GM18861 (cell line): ENCODE data around the gene BCAS3.

ENCODE experiments used
- ATAC-seq: cut with Tn5 transposase; IDR thresholded peaks from one replicate; pipeline ENCODE4 v1.9.1; 2021; ENCODE audit not compliant: unreplicated experiment

BCAS3 gene

DNA sequence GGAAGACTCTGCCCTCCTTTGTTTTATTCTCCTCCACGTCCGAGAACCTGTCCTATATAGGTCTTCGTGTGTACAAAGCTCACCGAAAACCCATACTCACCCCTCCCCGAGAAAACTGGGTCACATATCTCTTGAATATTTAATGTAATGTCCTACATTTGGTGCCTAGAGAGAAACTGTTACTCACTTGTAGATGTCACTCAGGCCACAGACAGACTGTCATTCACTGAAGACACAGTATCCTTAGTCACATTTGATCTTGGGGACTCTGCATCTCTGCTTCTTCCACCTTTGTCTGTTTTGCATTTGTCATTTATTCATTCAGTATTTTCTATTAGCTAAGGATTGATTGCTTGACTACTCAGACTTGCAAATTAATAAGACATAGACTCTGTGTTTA is 590.2 kb downstream of the BCAS3 start:
- no peak for ATAC-seq

DNA sequence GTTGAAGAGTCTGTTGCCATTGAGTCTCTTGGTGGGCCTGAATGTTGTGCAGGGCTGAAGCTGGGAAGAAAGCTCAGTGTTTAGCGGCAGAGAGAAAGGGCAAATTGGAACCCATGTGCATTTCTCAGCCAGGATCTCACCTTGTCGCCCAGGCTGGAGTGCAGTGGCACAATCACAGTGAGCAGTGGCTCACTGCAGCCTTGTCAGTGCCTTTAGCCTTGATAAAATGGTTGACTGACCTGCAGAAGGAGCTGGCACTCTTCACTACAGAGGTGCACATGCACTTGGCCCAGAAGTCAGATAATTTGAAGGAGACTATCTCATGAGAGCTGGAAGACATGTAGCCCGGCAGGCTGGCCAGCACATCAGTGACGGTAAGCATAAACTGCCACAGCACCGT is 597.7 kb downstream of the BCAS3 start:
- ATAC-seq = no peak

GRCh38 chr17:61276806-61277205 is 599.2 kb downstream of the BCAS3 start:
- no peak for ATAC-seq

- ATAC-seq = no peak
Measured at GRCh38 chr17:61279476-61280145, 602.0 kb downstream of the BCAS3 start.

DNA sequence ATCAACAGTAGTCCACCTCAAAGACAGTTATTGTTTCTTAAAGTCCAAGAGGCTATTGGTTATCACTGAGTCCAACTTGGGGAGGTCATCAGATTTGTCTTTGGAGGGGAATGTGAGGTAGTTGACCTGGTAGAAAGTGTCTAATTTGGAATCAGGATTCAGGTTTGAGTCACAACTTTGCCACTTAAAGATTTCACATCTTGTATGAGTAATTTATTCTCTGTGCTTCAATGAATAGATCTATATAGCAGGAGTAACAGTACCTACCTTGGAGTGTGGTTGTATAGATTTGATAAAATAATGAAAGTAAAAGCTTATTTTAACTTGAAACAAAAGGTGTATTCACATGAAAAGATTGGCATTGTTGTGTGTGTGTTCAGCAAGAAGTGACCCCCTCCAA is 602.7 kb downstream of the BCAS3 start:
- ATAC-seq = peak; percentile 69

DNA sequence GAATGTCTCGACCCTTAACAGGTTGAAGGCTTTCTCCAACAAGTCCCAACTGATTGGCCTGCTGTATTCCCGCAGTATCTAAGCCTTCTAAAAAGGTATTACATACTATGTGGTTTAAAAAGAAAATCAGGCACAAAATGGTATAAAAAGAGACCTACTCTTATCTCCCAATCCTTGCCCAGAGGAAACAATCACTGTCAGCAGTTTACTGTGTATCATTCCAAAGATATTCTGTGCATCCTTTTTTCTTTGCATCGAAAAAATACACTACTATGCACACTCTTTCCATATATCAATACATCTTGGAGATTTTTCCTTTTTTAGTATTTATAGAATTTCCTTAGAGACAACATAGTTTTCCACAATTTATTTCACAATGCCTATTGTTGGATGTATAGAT is 603.2 kb downstream of the BCAS3 start:
- no peak for ATAC-seq

DNA sequence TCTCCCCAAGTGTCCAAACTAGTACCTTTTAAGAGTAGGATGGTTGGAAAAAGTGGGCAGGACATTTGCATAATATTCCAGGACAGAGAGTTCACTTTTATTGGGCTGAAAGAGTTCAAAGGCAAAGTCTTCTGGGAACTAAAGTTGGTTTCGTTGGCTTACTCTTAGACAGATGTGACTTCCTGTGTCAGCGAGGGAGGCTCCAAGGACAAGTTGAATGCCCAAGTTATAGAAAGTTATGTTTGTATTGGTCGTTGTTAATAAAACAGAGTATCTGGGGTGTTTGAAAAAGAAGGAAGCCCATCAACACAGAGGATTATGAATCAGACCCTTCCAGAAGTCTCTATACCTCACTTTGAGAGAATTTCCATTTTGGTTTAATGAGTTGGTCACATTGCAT is 604.7 kb downstream of the BCAS3 start:
- ATAC-seq = no peak

DNA sequence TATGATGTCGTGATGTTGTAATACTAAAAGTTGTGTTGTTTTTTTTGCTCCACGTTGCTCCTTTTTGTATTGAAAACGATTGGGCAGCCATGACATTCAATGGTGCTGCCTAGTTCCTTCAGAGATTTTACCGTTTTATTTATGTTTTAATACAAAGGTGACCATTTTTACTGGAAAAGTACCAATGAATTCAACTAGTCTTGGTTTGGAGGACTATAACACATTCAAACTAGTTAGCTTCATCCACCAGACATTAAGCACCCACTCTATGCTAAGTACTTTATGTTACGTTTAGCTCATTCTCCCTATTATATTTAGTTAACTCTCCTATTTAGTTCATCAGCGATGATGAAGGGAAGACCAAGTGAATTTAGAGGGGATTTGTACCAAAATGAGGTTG is 605.4 kb downstream of the BCAS3 start:
- ATAC-seq = no peak

DNA sequence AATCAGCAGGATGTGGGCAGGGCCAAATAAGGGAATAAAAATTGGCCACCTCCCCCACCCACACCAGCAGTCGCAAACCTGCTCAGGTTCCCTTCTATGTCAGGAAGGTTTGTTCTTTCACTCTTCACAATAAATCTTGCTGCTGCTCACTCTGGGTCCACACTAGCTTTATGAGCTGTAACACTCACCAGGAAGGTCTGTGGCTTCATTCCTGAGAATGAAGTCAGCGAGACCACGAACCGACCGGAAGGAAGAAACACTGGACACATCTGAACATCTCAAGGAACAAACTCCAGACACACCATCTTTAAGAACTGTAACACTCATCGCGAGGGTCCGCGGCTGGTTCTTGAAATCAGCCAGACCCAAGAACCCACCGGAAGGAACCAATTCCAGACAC is 606.5 kb downstream of the BCAS3 start:
- no peak for ATAC-seq

GRCh38 chr17:61284746-61285145 is 607.1 kb downstream of the BCAS3 start:
- no peak for ATAC-seq

DNA sequence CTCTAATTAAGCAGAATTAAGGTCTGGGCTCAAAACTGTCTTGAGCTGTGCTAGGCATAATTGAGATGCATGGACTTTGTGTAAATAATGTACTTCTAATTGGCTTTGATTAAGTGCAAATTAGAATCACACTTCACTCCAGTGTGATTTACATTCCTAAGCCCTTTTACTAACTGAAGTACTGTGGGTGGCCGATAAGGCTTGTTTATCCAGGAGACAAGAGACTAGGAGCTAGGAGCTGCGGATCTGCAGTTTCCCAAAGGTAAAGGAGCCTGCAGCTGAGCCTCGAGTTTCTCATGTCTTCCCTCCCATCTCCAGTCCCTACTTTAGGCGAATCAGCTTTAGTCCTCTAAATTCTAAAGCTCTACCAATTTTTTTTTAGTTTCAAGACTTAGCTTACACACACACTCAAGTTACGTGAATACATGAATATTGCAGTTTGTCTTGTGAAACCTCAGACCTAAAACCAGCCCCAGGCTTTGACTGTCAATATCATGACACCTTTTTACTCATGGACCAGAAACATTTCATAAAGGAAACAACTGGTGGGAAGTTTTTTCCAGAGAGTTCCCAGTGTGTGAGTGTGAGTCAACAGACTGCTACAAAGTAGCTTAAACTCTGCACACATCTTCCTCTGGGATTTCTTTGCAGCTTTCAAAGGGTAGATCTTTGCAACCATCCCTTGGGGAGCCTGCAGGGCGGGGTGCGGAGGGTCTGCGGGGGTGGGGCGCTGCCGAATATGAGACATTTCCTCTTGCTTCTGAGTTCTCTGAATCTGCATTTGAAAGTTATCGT is 608.1 kb downstream of the BCAS3 start:
- ATAC-seq = no peak

DNA sequence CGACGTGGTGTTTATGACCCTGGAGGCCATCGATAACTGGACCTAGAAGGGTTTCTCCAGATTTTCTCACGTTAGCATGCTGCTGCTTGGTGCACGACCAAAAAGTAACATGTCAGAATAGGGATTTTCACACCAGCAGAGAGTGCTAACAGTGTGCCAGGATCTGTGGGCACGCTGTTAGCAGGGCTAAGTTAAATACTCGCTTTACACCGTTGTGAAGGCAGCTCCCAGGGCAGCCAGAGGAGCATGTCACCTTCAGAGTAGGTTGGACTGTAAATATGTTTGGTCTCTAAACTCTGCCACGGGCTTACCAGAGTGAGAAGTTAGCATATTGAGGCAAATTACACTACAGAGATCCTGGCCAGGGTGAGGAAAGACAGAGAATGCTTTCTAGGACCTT is 608.8 kb downstream of the BCAS3 start:
- no peak for ATAC-seq

- ATAC-seq = no peak
Measured at GRCh38 chr17:61289408-61290385, 612.0 kb downstream of the BCAS3 start.

DNA sequence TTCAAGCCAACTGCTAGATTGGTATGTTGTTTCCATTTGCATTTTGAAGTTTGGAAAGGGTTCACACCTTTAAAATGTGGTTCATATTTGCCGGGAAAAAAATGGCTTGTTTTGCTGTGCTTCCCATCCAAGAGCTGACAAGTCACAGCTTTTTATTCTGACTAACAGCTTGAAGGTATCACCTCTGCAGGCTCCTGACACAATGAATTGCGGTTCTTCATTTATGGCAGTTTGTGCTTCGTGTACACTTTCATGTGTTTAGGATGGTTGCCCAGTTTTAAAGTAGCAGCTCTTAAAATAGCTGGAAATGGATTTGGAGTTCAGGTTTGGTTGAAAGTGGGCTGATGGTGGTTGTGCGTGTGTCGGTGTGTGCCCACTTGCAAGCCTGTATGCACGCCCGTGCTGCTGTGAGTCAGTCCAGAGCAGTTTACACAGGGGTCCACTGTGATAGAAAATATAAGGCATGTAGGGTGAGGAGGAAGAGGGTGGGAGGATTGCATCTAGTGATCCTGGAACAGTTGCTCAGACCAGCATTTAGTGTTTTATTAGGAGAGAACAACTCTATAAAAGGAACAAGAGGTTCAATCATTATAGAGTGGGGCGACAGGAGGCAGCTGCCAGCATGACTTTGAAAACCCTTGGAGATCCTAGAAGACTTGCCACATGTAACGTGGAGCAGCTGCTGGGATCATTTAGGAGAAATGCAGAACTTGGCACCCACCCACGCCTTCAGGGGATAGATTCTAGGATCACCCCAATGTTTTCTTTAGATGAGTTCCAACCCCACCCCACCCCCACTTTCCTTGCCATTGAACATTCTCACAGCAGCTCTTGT is 614.0 kb downstream of the BCAS3 start:
- ATAC-seq = no peak

DNA sequence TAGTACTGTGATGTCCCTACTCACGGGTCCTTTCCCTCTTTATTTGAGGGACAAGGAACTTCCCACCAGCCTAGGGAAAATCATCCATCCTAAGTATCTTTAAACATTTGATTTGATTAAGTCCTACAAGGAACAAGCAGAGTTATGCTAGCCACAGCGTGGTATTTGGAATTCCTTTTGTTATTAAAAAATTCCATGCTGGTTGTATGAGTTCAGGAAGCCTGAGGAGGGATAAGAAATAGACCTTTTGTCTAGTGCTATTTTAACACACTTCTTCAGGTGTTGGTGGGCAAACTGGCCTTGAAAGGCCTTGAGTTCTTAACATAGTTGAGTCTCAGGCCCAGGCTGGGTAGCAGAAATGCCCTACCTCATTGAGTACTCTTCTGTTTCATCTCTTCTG is 616.6 kb downstream of the BCAS3 start:
- ATAC-seq = no peak

DNA sequence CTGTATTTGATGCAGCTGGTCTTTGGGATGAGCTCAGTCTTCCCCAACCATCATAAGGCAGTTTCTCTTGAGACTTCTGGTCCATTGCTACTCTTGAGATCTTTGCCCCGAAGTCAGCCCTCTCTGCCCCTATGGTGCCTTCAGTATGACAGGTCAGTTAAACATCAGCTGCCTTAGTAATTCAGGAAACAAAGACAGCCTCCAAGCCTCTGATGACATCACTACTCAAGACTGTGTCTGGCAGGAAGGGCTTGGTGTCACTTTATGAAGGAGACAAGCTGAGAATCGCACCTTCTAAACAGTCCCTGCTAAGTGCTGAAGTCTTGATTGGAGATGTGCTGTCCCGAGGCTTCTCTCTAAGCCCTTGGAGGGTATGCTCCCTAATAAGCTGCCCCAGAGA is 617.1 kb downstream of the BCAS3 start:
- no peak for ATAC-seq

- no peak for ATAC-seq
Measured at GRCh38 chr17:61296058-61296457, 618.4 kb downstream of the BCAS3 start.

GRCh38 chr17:61299517-61300513 is 622.2 kb downstream of the BCAS3 start:
- no peak for ATAC-seq
